ENCODE results near the gene CHD9.
"Not testable (repeated sequence)": the region's sequence is repeated elsewhere in the genome, so short reads cannot be mapped to it uniquely, and the experiment has no call there.

Gene CHD9

DNA sequence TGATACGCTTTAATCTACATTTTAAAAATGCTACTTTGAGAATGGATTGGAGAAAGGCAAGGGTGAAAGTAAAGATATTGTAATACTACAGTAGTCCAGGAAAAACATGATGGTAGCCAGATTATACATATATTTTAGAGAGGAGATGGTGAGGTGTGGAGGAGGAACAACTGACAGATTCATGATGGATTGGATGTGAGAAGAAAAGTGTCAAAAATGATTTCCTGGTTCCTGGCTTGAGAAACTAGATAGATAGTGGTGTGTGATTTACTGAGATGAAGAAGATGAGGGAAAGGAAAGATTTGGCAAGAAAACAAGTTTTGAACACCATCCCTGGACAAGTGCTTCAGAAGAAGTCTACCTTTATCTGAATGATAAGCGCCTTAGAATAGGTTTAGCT is 80.5 kb downstream of the CHD9 start:
- DNase-seq, result no peak

DNA sequence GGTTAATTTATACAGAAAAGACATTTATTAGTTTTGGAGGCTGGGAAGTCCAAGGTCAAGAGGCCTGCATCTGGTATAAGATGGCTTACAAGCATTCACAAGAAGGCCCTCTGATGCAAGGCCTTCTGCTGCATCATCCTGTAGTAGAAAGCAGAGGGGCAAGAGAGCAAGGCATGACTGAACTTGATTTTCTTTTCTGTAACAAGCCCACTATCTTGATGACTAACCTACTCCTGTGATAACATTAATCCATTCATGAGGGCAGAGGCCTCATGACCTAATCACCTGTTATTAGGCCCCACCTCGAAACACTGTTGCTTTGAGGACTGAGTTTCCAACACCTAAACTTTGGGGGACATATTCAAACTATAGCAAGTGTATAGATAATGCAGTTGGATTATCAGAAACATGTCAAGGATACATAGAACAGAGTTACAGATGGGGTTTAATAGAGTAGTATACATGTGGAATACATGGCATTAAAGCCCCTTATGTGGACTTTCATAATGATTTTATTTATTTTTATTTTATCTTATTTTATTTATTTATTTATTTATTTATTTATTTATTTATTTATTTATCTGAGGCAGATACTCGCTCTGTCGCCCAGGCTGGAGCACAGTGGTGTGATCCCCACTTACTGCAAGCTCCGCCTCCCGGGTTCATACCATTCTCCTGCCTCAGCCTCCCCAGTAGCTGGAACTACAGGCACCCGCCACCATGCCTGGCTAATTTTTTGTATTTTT is 88.2 kb downstream of the CHD9 start:
- DNase-seq, result no peak

DNA sequence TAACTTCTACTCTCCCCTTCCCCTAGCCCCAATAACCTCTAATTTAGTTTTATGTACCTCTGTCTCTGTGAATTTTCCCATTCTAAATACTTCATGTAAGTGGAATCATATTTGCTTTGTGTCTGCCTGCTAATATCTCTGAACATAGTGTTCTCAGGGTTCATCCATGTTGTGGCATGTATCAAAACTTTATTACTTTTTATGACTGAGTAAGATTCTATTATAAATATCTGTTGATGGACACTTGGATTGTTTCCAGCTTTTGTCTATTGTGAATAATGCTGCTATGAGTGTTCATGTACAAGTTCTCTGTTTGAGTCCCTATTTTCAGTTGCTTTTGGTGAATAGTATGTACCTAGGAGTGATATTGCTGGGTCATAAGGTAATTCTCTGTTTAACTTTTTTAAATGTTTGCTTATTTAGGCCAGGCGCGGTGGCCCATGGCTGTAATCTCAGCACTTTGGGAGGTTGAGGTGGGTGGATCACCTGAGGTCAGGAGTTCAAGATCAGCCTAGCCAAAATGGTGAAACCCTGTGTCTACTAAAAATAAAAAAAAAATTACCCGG is 92.8 kb downstream of the CHD9 start:
- no peak for DNase-seq

DNA sequence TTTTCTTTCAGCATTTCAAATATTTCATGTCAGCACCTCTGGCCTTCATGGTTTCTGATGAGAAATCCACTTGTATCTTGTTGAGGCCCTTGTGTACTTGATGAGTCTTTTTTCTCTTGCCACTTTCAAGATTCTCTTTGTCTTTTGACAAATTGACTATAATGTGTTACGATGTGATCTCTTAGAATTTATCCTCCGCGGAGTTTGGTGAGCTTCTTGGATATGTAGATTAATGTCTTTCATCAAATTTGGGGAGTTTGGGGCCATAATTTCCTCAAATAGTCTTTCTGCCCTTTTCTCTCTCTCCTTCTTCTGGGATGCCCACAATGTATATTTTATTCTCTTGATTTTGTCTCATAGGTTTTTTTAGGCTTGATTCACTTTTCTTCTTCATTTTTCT is 96.0 kb downstream of the CHD9 start:
- no peak for DNase-seq

DNA sequence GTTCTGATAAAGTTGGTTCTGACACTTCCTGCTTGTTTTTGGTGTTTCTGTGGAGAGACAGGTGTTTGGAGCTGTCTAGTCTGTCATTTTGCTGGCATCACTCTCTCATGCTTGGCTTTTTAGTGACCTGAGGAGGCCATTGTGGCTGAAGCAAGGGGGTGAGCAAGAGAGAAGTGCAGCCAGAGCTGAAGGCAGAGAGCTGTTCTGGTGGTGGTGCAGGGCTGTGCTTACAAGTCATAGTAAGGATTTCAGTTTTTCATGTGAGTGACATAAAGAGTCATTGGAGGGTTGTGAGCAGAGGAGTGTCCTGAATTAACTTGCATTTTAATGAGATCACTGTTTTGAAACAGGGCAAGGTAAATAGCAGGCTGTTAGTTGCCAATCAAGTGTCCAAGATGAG is 97.5 kb downstream of the CHD9 start:
- no peak for DNase-seq

DNA sequence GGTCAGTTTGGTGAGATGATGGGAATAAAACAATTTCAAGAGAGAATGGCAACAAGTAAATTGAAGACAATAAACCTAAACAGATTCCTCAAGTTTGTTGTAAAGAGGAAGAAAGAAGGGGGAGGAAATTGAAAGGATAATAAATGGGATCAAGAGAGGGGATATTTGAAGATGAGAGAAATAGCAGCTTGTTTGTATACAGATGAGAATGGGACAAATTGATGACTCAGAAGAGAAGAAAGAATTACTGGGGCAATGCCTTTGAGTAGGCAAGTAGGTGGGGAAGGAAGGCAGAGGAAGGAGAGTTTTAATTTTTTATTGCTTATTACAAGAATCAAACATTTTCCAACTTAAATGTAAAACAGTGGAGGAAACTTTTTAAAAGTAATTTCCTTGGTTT is 98.3 kb downstream of the CHD9 start:
- DNase-seq, result no peak

DNA sequence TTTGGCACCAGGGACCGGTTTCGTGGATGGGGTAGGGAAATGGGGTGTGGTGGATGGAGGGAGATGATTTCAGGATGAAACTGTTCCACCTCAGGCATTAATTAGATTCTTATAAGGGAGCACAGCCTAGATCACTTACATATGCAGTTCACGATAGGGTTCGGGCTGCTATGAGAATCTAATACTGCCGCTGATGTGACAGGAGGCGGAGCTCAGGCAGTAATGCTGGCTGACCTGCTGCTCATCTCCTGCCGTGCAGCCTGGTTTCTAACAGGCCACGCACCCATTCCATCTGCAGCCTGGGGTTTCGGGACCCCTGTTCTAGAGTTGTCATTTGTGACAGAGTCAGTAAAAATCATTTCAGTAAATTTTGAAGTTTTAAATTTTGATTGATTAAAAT is 99.7 kb downstream of the CHD9 start:
- DNase-seq, result no peak

DNA sequence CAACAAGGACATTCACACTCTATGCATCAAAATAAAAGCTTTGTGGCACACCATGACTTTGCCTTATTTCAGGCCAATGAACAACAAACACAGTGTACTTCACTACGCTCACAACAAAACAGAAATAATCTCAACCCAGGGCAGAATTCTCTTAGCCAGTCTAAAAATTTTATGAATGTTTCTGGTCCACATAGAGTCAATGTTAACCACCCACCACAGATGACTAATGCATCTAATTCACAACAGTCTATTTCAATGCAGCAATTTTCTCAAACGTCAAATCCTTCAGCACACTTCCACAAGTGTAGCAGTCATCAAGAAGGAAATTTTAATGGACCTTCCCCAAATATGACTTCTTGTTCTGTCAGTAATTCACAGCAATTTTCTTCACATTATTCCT is 101.7 kb downstream of the CHD9 start:
- DNase-seq, result no peak

DNA sequence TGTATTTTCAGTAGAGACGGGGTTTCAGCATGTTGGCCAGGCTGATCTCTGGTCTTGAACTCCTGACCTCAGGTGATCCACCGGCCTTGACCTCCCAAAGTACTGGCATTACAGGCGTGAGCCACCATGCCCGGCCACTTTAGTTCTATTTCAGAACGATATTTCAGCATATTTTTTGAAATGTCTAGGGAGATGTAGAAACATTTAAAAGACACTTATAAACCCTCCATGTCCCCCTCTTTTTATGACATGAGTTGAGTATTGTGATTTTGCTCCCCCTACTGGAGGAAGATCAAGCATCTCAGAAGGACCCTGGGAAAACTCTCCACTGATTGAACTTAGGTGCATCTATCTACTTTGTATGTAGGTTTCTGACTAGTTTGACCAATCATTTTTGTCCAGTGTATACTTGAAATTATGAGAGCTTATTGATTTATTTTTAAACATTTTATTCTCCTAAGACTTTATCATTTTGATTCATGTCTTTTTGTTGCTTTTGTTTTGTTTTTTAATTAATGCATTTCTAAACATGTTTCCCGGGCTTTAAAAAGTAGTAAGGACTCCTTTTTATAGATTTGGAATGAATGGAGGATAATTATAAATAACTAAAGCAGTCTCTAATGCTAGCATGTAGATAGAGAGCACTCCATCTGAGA is 105.1 kb downstream of the CHD9 start:
- no peak for DNase-seq

DNA sequence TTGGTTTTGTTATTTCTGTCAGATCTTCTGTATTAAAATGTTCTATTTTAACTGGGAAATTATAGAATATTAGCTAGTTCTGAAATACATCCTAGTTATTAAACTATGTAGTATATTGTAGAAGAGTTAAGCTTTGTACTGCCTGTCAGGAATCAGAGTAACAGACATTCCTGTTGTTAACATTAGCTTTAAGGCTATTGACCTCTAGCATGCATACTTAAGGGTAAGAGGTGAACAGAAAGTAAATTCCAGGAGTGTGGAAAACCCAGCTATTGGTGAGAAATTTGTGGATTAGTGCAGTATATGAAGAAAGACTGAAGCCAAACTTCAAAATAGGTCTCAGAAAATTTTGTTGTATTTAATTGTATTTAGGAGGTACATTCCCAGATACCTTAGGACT is 111.3 kb downstream of the CHD9 start:
- no peak for DNase-seq

DNA sequence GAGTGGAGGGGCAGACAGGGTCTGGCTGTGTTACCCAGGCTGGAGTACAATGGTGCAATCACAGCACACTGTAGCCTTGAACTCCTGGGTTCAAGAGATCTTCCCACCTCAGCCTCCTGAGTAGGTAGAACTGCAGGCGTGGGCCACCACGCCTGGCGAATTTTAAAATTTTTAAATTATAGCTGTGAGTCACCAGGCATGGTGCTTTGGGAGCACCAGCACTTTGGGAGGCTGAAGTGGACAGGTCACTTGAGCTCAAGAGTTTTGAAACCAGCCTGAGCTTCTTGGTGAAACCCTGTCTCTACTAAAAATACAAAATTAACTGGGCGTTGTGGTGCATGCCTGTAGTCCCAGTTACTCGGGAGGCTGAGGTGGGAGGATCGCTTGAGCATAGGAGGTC is 114.0 kb downstream of the CHD9 start:
- no peak for DNase-seq

DNA sequence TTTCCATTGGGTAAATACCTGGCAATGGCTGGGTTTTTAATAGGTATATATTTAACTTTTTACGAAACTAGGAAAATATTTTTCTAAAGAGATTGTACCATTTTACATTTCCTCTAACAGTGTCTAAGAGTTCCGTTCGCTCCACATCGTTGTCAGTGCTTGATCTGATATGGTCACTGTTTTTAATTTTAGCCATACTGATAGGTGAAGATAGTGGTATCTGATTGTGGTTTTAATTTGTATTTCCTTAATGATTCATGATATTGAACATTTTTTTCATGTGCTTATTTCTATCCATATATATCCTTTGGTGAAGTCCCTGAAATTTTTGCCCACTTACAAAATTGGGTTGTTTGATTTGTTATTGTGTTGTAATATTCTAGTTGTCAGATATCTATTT is 117.7 kb downstream of the CHD9 start:
- DNase-seq, result no peak

DNA sequence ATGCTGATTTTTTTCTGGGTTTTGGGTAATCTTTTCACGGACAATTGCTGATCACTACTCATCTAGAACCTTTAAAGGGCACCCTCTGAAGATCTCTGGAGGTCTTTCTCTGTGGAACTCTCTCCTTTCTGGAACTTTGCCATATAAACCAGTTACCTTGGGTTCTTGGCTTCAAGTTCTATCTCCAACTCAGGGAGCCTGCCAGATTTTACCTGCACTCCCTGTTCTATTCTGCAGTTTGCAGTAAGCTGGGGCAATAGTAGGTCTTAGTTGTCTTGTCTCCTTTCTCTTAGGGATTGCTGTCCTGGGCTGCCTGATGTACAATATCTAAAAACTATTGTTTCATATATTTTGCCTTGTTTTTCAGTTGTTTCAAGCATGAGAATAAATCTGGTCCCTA is 120.3 kb downstream of the CHD9 start:
- no peak for DNase-seq

DNA sequence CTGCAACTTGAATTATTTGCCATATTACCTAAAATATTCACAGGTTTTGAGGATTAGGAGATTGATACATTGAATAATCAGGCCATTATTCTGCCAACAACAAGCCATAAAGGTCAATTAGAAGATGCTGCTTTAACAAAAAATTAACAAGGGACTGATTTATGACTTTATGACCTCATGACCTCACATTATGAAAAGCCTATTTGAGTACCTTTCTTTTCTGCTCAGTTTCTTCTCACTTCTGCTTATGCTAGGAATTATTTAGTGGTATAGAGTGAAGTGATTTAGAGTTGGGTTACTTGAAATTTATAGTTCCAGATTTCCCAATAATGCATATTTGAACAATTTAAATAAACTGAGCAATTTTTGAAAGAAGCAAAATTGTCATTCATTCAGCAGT is 121.6 kb downstream of the CHD9 start:
- DNase-seq, result no peak

DNA sequence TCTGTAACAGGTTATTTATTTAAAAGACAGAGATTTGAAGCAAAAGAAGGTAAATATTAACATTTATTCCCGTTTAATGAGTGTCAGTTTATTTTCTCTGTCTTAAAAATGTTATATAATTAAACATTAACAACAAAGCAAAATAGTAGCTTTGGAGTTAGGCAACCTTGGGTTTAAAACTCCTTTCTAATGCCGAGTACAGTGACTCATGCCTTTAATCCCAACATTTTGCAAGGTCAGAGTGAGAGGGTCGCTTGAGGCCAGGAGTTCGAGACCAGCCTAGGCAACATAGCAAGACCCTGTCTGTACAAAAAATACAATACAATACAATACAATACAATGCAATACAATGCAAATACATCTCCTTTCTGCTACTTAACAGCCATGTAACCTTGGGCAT is 128.7 kb downstream of the CHD9 start:
- no peak for DNase-seq

DNA sequence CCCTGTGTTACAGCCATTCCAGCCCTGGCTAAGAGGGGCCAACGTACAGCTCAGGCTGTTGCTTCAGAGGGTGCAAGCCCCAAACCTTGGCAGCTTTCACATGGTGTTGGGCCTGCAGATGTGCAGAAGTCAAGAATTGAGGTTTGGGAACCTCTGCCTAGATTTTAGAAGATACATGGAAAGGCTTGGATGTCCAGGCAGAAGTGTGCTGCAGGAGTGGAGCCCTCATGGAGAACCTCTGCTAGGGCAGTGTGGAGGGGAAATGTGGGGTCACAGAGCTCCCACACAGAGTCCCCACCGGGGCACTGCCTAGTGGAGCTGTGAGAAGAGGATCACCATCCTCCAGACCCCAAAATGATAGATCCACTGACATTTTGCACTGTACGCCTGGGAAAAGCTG is 130.9 kb downstream of the CHD9 start:
- DNase-seq, result not testable (repeated sequence)

DNA sequence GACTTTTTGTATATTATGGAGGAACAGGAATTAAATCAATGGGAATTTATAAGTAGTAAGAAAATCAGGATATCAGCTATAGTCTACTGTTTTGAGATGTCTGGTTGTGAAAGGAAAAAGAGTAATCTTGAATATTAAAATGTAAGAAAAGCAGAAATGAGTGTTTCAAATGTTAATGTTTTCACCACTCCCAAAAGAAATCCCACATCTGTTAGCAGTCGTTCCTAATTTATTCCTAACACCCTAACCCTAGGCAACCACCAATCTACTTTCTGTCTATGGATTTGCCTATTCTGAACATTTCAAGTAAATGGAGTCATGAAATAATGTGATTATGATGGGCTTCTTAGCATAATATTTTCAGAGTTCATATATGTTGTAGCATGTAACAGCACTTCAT is 133.0 kb downstream of the CHD9 start:
- DNase-seq, result no peak

DNA sequence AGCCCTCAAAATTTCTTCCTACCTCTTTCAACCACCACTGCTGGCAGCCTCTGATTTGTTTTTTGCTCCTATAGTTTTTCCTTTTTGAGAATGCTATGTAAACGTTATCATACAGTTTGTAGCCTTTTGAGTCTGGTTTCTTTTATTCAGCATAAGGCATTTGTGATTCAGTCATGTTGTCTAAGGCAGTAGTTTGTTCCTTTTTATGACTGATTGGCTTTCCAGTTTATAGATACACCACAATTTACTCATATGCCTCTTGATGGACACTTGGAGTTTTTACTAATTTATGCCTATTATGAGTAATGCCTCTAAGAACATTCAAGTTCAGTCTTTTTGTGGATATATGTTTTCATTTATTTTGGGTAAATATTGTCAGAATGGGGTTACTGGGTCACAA is 136.6 kb downstream of the CHD9 start:
- DNase-seq, result no peak

DNA sequence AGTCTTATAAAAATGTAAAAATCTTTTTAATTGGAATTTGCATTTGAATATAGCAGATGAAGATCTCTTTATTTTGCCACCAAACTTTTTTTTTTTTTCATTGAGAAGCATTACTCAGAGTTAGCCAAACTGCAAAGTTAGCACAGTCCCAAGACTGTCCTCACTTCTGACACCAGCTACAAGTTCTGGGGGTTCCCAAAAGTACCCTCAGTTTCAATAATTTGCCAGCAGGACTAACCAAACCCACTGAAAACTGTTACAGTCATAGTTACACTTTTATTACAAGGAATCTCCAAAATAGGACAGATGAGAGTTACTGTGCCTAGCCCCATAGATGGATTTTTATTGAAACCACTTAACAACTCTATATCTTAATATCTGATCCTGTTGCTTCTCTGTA is 144.1 kb downstream of the CHD9 start:
- no peak for DNase-seq

DNA sequence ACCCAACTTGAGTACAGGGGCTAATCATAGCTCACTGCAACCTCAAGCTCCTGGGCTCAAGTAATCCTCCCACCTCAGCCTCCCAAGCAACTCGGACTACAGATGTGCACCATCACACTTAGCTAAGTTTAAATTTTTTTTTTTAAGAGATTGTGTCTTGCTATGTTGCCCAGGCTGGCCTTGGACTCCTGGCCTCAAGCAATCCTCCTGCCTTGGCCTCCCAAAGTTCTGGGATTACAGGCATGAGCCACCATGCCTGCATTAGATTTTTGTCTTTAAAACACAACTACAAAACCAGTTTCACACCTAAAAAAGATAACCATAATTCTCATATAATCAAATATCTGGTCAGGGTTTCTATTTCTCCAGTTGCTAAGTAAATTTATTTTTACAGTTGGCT is 147.1 kb downstream of the CHD9 start:
- DNase-seq, result no peak

DNA sequence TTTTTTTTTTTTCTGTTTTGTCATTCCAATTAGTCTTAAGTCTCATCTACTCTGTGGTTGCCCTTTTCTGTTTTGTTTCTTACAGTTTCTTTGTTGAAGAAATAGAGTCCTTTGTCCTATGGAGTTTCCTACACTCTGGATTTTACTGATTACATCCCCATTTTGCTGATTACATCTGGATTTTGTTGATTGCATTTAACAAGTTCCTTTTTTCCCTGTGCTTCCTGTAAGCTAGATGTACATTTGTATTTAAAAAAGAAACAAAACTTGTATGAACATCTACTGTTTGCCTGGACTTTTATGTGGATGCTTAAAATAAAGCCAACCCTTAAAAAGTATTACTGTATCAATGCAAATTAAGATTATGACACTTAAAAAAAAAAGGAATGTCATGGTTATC is 147.6 kb downstream of the CHD9 start:
- DNase-seq, result no peak

DNA sequence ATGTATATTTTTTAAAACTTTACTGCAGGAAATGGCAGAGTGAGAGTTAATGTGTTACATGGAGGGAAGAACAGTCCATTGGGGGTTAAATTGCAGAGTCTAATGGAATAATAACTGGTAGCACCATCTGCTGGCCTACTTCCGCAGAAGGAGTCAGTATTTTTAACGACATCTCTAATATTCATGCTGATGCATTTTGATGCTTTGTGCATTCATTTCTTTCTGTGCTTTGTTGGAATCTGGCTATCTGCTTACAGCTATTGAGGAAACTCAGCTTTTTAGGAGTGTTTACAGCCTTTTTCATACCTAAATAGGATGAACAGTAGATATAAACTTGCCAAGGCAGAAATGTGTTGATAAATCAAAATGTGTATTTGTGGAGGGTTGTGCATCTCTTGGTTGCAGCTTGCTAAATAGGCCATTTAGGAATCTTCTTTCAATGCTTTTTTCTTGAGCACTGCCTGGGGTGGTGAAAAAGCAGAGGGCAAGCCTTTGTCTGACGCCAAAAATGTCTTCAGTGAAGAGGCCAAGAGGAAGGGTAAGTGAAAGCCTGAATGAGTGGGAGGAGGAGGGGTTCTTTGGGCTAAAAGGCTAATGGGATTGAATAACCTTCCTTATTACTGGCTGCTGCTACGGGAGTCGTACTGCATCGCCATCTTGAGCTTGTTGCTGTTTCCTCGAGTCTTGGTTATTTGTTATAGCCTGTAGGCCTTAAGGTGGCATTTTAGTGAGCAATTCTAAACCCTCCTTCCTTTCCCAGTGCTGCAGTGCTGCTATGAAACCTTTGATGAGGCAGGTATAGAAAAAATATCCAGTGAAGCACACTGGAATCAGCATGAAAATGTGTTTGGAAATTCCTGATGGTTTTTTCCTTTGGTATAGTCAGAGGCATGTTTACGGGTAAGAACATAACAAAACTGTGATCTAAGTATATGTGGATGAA is 153.3 kb downstream of the CHD9 start:
- DNase-seq, result no peak

DNA sequence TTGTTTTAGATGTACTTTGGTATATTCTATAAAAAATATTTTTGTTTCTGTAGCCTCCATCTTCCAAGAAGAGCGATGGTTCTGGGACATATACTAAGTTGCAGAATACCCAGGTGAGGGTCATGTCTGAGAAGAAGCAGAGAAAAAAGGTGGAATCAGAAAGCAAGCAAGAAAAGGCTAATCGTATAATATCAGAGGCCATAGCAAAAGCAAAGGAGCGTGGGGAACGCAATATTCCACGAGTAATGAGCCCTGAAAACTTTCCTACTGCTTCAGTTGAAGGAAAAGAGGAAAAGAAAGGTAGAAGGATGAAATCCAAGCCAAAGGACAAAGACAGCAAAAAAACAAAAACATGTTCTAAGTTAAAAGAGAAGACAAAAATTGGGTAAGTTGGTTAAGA is 154.6 kb downstream of the CHD9 start:
- DNase-seq, result no peak

DNA sequence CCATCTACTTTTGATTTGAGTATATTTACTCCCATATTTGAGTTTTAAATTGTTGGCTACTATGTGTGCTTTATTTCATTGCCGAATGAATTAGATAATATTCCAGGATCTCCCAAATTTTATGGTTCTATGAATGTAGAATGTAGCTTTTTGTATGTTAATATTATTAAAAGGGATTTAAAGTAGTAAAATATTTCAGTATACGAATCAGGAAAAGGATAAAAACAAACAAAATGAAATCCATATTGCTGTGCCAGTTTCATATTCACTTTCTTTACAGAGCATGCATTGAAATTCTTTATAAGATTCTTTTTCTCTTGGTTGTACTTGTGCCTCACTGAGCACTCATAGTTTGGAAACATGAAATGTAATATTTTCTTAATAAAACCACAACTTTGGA is 155.1 kb downstream of the CHD9 start:
- DNase-seq, result no peak
